Thyroid gland (tissue), 4 donors: Measurements from ENCODE around the gene ZFY. TPM values are rescaled to one million over a fixed set of nuclear protein-coding genes. Genes with fewer than 3 reads are reported as not detected.

ENCODE experiments used
- DNase-seq, 2 donors: peaks; one replicate each; pipeline ENCODE4 v3.0.0-alpha.2; 2019
- H3K27ac ChIP-seq, 3 donors: fragments of 200-600 bp; sonication (generic); 1 replicate in 2 of 3; 2 replicates in 1 of 3; pipeline ENCODE4 v1.5.1; 2016 to 2019; ENCODE audit warnings: mild to moderate bottlenecking in 1 of 3, moderate library complexity in 1 of 3
- H3K27me3 ChIP-seq: fragments of 200-600 bp; sonication (generic); one replicate; pipeline ENCODE4 v1.5.1; 2019
- H3K36me3 ChIP-seq, 2 donors: fragments of 200-600 bp; sonication (generic); one replicate each; pipeline ENCODE4 v1.5.1; 2016 to 2019
- H3K4me1 ChIP-seq, 2 donors: fragments of 200-600 bp; sonication (generic); one replicate each; pipeline ENCODE4 v1.5.1; 2017 to 2019
- H3K4me3 ChIP-seq, 3 donors: fragments of 200-600 bp; sonication (generic); replicated peaks in 1 of 3; 1 replicate in 2 of 3; 2 replicates in 1 of 3; pipeline ENCODE4 v1.5.1; 2016; ENCODE audit warnings: mild to moderate bottlenecking in 1 of 3
- H3K9me3 ChIP-seq: fragments of 200-600 bp; sonication (generic); one replicate; pipeline ENCODE4 v1.5.1; 2017
- CTCF ChIP-seq, 6 experiments: fragments of 200-600 bp in 3 of 6; fragments of 450-650 bp in 3 of 6; sonication (generic) in 3 of 6; IDR thresholded peaks; one replicate each; pipeline ENCODE4 v1.5.1; 2016 to 2019; ENCODE audit warnings: antibody characterized with exemption in 6 of 6, mild to moderate bottlenecking in 2 of 6, inconsistent platforms in 1 of 6, moderate library complexity in 1 of 6
- POLR2A ChIP-seq, 2 donors: fragments of 450-650 bp; IDR thresholded peaks; one replicate each; pipeline ENCODE4 v1.6.1; 2017; ENCODE audit warnings: antibody characterized with exemption in 2 of 2, mild to moderate bottlenecking in 2 of 2, moderate library complexity in 1 of 2
- WGBS, 2 donors: methylation state at CpG; one replicate each; pipeline ENCODE4 v1.1.5; 2017; 5-methylcytosine and 5-hydroxymethylcytosine counted together
- intact Hi-C: fragments of 100-400 bp; cut with DNase I; formaldehyde crosslinking; loops from one replicate; pipeline ENCODE4 v1.15.1; 2023
- small RNA-seq: library from RNA; depleted of rRNA; stranded (forward); fragments of <200 nt; gene quantifications from one replicate; pipeline ENCODE3, GENCODE V24; 2016
- total RNA-seq, 4 donors: library from RNA; depleted of rRNA; stranded (reverse); fragments of >200 nt; gene quantifications; one replicate each; pipeline ENCODE4 v1.2.3, GENCODE V29; 2016

The ZFY gene
- total RNA-seq, 4 donors from 2014 or later = 30.1 to 44.5 TPM; not detected in 2

GRCh38 chrY:3023606-3024005 is 88.4 kb downstream of the ZFY start:
- intact Hi-C loops = no loop called here
- TF ChIP-seq POLR2A (IDR thresholded peaks at IDR 0.05) = no peak
- no peak for TF ChIP-seq CTCF (IDR thresholded peaks at IDR 0.05)
- WGBS, 2 donors = 19 to 53% methylated on average over 2 of the region's 2 CpGs
- peak; percentile 49 for DNase-seq
- peak overlapping the region in 1 of 3 donors; percentile 66 for H3K27ac ChIP-seq
- no peak overlapping the region for H3K4me3 ChIP-seq
- no peaks in the 10 kb centered on the region for H3K27me3 ChIP-seq
- H3K9me3 ChIP-seq = no peaks in the 10 kb centered on the region
- H3K36me3 ChIP-seq = no peaks in the 10 kb centered on the region
- no peaks in the 10 kb centered on the region for H3K4me1 ChIP-seq

- no peak for TF ChIP-seq CTCF (IDR thresholded peaks at IDR 0.05)
- no peak for TF ChIP-seq POLR2A (IDR thresholded peaks at IDR 0.05)
- 91 to 97% methylated on average over 1 of the region's 1 CpG for WGBS, 2 donors
Observed at GRCh38 chrY:3025357-3025756, 90.2 kb downstream of the ZFY start.

More at GRCh38 chrY:3025357-3025756, 90.2 kb downstream of the ZFY start:
- intact Hi-C loops = no loop called here
- no peak overlapping the region for H3K27ac ChIP-seq
- no peaks in the 10 kb centered on the region for H3K36me3 ChIP-seq
- no peaks in the 10 kb centered on the region for H3K27me3 ChIP-seq
- no peaks in the 10 kb centered on the region for H3K4me1 ChIP-seq
- no peak for DNase-seq
- no peak overlapping the region for H3K4me3 ChIP-seq
- H3K9me3 ChIP-seq = no peaks in the 10 kb centered on the region

Small RNA genes lying within 50 kb of the gene (small RNA-seq; reads per million reads assigned to genes)
- not detected for gene EEF1A1P41

Other genes with a start within 250 kb of the ZFY start
- gene SRY, start 147.7 kb upstream of the ZFY start, total RNA-seq = not detected
- gene RPS4Y1, start 93.8 kb upstream of the ZFY start, total RNA-seq = 100 to 1,000 TPM in 2 of 4 donors, under 1 TPM in 2; 0.22 to 251 (median 92.9) TPM